NCI-H1930 (cell line): ENCODE measurements around the gene LIPC.

Experiments
- DNase-seq, 2 experiments: peaks; one replicate each; lab custom pipeline; 2025; lab: John Stamatoyannopoulos, UW

The LIPC gene

DNA sequence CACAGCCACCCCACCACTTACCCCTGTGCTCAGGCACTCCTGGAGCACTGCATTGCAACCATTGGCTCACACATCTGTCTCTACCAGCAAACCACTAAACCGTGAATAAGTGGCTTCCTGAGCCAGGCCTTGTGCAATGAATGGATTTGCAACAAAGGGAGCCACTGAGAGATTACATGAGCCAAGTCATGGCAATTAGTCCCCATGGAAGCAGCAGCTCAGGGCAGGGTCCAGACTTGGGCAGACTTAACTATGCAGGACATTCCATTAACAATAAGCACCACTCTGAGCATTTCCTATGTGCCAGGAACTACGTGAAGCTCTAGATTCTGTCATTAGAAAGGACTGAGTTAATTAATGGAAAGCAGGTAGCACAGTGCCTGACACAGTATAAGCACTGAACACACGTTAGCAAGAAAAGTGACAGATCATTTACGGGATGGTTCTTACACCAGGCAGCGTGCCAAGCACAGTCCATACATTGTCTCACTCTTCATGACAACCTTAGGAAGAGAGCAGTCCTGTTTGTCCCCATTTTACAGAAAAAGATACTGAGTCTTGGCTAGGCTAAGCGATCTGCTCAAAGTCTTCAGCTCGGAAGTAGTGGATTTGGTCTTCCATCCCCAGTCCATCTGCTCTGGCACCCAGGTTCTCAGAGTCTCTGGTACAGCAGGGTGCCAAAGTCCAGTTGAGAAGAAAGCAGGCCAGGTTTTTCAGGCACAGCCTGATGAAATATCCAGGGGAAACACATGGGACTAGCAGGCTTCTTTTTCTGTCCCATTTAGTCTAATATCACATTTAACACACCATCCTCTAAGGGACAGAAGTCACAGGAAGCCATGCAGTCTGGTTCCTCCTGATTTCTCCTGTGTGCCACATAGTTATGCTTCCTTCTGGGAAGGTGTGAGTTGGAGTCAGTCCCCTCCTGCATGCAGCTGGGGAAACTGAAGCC, 44.1 kb downstream of the LIPC start:
- DNase-seq: no peak

DNA sequence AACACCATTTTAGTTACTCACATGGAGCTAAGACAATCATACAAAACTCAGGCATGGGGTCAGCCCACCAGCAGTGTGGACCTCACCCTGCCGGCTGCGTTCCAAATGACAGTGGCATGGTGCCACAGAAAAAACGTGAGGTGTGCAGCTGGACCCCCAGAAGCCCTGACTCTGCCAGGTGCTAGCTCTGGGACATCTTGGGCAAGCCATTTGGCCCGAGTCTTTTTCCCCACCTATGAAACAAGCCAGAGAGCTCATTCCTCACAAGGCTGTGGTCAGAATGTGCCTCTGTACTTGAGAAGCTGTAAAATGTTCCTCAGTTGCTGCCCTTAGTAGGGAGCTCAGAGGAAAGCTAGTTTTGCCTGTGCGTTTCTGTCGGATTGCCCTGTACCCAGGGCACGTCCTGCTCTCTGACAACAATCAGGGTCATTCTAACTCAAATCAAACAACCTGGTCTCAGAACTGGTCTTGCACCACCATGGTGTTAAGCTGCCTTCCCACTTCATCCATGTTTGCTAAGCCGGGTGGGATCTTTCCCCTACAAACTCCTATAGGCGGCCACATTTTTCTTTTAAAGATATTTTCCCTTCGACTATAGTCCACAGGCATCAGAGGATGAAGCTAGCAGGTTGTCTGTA, 44.9 kb downstream of the LIPC start:
- no peak for DNase-seq

DNA sequence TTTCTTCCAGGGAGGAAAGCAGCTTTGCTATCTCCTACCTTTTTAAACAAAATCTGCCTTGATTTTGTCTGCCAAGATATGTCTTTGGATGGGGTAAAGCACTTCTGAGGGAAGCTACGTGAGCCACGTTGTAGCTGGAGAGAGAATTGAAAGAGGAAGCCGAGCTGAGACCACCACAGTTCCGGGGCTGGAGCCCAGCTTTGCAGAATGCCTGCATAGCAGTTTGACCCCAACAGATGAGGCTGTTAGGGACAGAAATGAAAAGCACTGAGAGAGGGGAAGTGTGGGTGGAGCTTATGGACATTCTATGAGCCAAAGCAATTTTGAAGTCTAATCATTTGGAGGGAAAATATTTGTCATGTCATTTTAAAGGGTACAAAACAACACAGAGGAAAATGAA, 45.4 kb downstream of the LIPC start:
- no peak for DNase-seq

DNA sequence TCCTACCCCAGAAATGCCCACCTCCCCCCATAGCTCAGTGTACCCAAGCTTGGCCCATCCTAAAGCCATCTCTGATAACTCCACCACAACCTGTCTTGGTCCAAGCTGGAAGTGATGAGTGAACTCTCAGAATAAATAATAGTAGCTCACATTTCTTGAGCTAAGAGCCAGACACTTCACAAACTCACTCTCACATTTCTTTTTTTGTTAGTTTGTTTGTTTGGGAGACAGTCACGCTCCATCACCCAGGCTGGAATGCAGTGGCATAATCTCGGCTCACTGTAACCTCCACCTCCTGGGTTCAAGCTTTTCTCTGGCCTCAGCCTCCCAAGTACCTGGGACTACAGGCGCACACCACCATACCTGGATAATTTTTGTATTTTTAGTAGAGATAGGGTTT, 46.2 kb downstream of the LIPC start:
- no peak for DNase-seq

DNA sequence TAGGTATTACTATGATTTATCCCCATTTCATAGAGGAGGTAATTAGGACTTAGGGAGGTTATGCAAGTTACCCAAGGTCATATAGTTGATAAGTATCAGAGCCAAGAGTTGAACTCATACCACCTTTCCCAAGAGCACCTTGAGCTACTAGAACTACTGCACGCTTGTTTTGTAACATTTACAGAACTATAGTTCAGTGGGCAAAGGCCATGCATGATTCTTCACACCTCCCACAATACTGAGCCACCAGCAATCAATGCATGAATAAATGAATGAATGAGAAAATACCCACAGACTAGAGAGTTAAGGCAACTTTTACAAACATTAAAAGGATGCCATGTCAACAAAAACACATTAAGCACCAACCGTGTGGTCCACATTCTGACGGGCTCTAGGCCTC, 46.8 kb downstream of the LIPC start:
- DNase-seq: no peak

DNA sequence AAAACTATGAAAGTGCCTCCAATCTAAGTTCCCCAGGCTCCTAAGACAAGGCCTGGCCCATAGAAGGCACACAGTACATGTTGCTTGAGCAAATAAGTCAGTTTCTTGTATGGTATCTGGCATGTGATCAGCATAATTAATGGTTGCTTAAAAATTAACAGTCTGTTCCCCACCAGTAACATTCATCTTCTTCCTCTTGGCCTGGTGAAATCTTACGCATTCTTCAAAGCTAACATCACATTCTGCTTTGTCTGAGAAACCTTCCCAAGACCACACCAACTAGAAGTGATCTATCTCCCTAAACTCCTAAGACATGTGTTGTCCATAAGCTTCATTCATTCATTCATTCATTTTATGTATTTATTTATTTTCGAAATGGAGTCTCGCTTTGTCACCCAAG, 48.1 kb downstream of the LIPC start:
- DNase-seq: no peak

DNA sequence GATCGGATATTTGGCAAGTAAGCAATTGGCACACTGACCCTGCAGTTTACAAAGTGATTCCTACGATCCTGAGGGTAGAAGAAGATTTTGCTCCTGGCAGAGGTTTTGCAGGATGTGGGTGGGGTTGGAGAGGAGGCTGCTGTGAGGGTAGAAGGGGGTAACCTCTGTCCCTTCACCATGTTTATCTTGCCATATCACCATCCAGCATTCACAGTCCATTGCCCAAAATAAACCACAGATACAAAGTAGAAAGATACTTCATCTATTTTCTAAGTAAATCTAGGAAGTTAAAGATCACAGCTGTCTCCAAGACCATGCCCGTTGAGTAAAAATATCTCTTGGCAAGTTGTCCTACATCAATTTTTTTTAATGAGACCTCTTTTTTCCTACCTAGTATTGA, 51.6 kb downstream of the LIPC start:
- no peak for DNase-seq

DNA sequence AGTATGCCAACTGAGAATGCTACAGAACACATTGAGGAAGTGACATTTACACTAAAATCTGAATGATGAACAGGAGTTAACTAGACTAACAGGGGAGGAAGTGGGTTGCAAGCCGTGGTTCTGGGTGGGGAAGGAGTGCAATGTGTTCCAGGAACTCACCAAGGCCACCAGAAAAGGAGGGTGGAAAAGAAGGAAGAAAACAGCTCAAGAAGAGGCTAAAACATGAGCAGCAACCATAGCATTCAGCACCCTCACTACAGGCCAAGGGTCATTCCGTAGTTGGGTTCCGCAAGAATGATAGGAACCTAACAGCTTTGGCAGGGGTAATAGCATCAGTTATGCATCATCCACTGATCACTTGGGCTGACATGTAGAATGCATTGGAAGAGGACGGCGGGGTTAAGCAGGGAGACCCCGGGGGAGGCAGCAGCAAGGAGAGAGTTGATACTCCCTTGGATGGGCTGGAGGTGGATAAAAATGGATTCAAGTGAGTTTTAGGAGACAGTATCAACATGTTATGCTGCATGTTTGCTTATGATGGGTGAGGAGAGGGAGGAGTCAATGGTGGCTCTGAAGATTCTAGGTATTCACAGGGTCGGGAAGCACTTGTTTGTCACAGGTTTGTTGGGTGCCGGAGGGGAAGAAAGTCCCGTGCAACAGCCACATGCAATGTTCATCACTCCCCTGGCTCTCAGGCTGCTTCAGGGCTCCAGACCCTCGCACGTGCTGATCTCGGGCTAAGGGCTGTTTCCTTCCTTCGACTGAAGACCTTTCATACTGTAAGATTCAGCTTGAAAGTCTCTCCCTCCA, 53.2 kb downstream of the LIPC start:
- DNase-seq: no peak

DNA sequence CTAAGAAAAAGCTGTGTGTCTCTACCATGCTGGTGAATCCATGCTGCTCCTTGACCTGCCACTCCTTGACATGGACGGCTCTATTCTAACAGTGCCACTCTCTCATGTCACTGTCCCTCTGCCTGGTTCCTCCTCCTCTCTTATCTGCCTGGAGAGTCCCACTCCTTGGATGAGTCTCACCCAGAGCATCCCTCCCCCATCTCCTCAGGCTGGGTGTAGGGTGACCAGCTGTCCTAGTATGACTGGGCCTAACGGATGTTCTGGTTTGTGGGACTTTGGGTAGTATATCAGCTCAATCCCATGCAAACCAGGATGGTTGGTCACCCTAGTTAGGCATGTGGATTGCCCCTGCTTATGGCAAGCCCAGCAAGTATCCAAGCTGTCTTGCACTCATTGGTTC, 54.3 kb downstream of the LIPC start:
- no peak for DNase-seq

DNA sequence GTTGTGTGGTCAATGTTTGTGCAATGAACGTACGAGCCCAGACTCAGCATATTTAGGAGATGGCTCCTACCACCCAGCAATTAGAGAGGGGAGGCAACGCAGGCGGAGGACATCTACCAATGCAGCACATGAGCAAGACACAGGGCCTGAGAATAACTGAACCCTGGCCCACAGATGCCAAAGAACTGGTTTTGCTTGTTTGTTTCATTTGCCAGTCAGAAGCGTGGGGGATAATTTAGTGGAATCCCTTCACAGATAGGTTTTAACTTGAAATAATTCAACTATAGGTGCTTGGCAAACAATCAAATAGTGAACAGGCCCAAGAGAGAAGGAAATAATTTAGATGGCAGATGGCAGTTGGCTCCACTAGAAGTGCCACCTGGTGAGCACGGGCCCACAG, 54.8 kb downstream of the LIPC start:
- DNase-seq: no peak

DNA sequence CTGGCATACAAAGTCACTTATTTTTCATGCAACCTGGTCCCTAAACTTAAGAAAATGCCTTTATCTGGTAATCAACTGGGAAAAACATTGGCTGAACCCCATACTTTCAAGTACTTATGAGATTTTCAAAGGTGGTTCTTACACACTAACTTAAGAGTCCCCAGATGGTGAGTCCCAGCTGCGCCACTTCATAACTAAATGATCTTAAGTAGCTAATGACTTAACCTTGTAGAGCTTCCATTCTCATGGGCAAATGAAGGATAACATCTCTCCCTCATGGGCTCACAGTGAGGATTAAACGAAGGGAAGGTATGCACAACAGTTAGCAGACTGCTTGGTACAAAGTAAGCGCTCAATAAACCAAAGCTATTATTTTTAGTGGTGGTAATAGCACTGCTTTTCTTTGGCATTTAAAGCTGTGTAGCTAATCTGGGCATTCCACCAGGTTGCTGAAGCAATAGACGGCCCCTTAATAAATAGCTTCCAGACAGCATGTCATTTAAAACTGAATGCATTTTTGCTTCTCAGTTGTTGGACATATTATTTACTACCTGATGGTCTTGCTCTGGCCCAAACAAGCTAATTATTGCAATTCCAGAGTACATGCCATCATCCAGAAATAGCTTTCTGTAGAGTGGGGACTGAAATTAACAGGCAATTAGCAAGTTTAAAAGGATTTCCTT, 55.4 kb downstream of the LIPC start:
- no peak for DNase-seq

DNA sequence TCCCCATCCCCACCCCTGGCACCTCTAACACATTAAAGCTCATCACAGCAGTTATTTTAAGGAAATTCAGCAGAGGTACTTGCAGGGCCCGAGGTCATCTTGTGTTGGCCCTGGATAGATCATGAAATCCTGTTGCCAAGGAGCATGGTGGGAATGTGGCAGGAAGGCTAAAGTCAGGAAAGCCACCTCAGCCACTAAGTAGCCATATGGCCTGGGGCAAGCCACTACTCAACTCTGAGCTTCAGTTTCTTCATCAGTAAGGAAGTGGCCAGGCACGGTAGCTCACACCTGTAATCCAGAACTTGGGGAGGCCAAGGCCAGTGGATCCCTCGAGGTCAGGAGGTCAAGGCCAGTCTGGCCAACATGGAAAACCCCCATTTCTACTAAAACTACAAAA, 55.9 kb downstream of the LIPC start:
- DNase-seq: no peak

DNA sequence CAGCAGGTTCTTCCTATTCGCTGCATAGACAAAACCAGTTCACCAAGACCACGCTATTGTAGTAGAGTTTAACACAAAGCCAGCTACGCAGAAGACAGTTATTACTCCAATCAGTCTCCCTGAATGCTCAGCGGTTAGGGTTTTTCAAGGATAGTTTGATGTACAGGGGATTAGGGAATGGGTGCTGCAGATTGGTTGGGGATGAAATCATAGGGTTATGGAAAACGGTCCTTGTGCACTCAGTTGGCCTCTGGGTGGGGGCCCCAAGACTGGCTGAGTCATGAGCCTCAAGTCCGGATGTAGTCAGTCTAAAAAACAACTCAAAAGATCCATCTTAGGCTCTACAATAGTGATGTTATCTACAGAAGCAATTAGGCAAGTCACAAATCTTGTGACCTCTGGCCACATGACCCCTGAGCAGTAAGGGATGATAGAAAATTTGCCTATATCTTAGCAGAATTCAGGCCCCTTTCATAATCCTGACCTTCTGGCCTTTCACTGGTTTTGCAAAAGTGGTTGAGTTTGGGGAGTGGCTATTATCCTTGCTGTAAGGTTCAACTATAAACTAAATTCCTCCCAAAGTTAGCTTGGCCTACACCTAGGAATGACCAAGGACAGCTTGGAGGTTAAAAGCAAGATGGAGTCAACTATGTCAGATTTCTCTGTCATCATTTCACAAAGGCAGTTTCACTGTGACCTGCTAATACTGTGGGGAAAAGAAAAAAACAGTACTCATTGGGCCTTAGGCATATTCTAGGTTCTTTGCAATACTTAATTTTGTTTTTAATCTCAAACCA, 57.7 kb downstream of the LIPC start:
- no peak for DNase-seq

DNA sequence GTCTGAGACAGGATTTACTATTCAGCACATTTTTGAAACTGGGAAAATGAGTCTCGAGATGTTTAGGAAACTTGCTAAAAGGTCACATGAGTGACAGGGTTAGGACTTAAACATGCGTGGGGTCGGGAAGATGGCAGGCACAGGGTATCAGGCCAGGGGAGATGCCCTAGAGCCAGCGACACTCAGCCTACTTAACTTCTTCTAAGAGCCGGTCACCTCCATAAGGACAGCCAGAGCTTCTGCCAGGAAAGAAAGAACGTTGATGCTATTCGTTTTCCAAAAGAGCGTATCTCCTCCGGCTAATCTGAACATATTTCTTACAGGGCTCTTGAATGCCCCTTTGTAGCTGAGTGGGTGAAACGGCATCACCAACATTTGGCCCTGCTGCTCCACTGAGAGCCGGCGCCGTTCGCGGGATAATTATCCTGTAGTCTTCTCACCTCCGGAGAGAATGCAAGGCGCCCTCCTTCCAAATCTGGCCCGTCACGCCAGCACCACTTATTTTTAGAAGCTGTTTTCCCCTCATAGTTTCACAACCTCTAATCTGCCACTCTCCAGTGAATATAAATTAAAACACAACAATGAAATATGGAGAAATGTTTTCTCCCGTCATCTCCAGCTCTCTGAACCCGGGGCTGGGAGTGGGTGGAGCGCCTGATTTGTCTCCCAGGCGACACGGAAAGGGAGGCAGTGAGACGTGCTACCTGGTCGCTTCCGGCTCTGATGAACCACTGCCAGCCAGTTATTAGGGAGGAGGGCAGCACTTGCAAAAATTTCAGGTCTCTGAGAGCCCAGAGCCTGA, 58.5 kb downstream of the LIPC start:
- DNase-seq: no peak

DNA sequence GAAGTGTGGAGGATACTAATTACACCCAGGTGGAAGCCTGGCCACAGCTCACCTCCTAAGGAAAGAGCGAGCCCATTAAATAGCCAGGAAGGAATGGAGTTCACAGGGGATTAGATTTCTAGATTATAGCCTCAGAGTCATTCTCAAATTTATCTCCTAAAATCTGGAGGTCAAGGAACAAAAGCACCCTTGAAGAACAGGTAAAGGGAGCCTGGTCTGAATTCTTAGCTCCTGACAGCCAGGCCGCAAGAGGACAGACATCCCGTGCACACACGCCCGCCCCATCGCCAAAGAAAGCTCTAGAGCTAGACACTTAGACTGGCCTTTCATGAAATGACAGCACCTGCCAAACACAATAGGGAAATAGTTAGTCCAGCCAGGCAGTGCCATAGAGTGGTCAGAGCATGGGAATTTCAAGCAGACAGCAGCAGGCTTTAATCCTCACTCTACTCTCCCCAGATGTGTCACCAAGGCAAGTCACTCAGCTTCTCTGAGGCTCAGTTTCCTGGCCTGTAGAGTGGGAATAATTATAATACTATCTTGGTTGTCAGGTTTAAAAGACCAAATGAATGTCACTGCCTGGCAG, 59.2 kb downstream of the LIPC start:
- no peak for DNase-seq

DNA sequence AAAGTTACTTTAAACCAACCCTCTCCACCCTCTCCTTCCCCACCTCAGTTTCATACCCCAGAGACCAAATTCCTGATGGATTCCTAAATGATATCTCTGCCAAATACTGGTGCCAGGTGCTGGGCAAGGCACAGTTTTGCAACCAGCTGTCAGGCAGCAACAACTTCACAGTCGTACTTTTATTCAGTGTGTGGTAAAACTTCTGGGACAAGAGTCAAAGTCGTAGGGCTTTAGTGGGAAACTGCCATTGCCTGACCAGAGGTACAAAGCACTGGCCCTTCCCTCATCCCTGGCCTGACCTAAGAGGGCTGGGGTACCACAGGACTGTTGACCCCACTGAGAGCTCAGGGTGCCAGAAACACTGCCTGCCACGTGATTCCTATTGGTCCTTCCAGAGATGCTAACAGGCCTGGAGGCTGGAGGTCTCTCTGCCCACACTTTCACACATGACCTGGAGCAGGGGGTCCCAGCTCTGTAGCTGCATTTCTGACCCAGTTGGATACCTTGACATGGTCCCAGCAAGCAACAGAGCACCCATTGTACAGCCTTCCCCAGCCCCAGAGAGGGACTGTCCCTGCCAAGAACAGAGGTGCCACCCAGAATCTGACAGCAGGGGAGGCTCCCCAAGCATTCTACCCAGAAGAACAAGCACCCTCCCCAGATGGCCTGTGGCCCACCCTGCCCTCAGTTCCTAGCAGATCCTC, 59.9 kb downstream of the LIPC start:
- DNase-seq: no peak

DNA sequence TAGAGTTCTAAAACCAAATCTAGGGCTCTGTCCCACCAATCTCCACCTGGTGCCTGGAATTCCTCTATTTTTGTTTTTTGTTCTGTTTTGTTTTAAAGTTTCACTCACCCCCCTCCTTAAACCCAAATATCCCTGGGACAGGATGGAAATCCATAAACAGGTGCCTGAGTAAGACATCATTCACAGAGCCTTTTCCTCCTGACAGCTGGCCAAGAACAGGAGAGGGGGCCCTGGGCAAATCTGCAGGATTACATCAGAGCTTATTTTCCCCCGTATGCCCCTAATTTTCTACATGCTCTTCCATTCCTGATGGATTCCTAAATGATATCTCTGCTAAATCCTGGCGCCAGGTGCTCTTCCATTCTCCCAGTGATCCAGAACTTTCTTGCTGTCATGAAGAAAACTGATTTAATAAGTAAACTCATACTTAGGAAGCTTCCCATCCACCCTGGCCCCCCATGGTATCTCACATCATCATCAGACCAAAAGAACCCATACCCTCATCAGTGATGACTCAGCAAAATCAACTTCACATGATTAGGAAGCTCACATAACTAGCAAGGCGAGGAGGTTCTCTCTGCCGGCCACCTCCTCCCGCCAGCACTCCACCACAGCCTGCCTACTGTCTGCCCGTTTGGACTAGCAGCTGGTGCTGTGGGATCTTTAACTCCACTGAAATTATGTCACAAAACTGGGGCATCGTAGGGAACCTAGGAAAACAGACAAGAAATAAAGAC, 61.0 kb downstream of the LIPC start:
- no peak for DNase-seq

DNA sequence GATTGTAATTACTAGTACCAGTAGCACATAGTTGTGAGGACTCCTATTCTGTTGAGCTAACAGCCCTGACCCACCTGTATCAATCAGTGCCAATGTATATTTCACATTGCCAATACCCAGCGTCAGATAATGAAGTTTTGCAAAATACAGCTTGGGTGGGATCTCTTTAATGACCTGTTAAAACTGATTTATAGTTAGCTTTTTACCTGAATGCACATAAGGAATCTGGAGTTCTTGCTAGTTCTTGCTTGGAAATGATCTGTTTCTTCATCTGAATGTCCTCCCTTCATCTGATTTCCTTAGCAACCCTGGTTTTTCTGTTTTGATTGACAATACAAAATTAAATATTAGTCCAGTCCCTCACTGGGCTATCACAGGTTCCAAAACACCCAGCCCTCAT, 62.8 kb downstream of the LIPC start:
- DNase-seq: no peak

DNA sequence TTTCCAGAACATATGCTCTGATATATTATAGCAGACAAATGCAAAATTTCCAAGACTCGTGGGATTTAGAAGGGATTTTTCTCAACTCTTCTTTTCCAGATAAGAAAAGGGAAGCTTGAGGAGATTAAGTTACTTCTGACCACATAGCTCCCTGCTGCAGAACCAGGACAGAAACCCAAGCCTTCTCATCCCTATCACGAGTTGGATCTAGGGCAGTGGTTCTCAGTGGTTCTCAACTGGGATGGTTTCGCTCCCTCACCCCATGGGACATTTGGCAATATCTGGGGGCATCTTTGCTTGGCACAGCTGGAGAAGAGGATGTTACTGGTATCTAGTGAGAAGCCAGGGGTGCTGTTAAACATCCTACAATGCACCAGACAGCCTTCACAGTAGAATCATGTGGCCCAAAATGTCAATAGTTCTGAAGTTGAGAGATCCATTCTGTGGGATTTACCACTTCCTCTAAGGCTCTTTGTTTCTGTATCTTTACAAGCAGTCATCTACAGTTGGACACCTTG, 64.2 kb downstream of the LIPC start:
- no peak for DNase-seq
